VCaP (cell line): ENCODE data around the gene LHX3.

ENCODE experiments used
- H3K27ac ChIP-seq: fragments of 450-650 bp; 2 replicates; pipeline ENCODE4 v1.5.1; 2017
- TF ChIP-seq, protein P1 (sequence below): fragments of 450-650 bp; conservative IDR thresholded peaks from 2 replicates; pipeline ENCODE4 v1.5.1; 2017; ENCODE audit warnings: mild to moderate bottlenecking, moderate library complexity

Gene LHX3

DNA sequence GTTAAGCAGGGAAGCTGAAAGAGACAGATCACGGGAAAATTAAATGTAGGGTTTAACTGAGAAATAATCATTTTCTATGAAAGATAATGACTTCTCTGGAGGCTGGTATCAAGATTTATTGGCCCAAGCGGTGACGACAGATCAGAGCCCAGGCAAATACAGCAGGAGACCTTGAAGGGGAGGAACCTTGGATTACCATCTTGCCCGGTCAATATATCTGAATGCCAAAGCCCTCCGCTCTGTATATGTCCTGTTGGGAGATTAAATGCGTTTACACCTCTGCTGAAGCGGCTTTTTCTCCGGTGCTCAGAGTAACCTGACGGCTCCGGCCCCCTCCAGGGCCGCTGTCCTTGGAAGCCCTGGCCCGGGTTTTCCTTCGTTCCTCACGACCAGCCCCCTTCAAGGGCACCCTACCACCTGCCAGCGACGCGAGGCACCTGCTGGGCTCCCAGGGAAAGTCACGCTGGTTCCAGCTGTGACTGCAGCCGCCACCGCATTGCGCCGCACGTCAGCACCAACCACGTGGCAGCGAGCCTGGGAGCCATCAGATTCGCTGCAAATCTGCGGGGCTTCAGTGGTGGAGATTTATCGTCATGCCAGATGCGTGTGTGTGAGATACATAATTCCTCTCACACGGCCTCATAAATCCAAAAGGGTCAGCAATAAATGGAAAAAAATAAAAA lies 45.1 kb upstream of the LHX3 start:
- TF ChIP-seq, protein P1, sequence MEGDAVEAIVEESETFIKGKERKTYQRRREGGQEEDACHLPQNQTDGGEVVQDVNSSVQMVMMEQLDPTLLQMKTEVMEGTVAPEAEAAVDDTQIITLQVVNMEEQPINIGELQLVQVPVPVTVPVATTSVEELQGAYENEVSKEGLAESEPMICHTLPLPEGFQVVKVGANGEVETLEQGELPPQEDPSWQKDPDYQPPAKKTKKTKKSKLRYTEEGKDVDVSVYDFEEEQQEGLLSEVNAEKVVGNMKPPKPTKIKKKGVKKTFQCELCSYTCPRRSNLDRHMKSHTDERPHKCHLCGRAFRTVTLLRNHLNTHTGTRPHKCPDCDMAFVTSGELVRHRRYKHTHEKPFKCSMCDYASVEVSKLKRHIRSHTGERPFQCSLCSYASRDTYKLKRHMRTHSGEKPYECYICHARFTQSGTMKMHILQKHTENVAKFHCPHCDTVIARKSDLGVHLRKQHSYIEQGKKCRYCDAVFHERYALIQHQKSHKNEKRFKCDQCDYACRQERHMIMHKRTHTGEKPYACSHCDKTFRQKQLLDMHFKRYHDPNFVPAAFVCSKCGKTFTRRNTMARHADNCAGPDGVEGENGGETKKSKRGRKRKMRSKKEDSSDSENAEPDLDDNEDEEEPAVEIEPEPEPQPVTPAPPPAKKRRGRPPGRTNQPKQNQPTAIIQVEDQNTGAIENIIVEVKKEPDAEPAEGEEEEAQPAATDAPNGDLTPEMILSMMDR, result no peak
- H3K27ac ChIP-seq, result no peak overlapping the region

DNA sequence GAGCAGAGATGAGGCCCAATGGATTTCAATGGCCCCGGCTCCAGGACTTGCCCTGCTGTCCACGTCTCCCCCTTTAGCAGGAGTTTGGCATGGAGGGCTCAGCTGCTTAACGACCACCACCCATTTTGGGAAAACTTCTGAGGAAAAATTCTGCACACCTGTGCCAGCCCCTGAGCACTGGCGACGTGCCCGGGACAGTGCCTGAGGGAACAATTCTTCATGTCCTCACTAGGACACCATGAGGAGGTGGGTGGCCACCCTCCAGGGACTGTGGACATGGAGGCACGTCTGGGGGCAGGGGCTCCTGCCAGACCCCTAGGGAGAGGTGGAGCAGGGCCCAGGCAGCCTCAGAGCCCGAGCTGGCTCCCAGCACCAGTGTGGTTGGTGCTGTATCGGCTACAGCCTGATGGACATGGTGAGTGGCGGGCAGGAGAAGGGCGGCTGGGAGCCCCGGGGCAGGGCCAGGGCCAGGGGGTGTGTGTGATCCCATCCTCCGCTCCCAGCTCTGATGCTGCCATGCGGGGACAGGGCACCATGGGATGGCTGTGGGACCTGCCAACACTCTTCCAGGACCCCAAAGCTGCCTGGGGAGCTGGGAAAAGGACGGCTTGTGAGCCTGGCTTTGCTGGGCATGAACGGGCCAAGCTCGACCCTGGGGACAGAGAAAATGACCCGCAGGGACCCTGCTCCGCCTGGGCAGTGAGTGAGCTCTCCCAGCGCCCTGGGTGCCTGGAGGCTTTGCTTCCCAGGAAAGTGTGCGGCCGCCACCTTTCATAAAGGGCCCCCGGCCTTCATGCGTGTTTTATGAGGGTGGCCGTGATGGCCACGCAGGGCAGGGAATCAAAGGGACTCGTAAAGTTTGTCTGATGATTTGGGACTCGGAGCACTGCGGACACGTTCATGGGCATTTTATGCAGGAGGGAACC lies 44.3 kb upstream of the LHX3 start:
- H3K27ac ChIP-seq, result no peak overlapping the region
- TF ChIP-seq, protein P1, result no peak

DNA sequence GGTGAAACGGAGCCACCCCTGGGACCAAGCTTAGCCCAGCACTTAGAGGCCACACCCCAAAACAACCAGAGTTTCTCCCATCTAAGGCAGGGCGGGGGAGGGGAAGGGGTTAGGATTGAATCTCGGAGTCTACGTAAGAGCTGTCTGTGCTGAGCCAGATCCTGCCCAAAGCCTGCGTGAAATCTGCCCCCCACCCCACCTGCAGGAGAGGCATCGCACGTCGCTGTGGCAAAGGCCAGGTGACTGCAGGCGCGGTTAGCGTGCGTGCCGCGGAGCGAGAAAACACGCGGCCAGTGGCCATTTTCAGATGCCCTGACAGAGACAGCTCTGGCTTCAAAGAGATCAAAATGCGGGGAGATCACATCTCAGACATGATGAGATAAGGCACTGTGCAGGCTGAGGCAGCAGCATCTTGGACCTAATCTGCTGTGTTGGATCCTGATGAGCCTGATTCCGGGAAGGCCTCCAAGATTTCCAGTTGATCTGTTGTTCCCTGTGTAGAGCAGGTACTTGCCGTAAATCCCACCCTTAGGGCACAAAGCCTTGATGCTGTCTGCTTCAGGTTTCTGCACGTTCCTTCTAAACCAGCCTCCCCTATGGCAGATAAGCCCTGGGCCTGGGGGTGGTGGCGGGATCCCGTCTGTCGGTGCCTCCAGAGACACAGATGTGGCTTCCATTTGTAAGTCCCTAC lies 43.2 kb upstream of the LHX3 start:
- TF ChIP-seq, protein P1, result no peak
- H3K27ac ChIP-seq, result no peak overlapping the region

DNA sequence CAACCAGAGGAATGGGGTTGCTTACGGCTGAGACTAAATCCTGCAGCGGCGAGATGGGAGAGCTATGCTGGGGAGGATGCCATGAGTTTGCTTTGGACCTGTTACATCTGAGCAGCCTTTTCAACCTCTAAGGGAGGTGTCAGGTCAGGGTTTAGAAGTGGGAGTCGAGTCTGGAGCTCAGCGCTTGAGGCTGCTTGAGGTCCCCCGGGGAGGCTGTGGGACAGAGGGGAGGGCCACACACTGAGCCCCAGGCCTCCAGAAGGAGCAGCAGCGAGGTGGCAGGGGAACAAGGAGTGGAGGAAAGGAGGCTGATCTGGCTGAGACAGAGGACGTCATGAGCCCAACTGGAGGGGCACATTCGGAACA lies 42.6 kb upstream of the LHX3 start:
- TF ChIP-seq, protein P1, result no peak
- no peak overlapping the region for H3K27ac ChIP-seq

DNA sequence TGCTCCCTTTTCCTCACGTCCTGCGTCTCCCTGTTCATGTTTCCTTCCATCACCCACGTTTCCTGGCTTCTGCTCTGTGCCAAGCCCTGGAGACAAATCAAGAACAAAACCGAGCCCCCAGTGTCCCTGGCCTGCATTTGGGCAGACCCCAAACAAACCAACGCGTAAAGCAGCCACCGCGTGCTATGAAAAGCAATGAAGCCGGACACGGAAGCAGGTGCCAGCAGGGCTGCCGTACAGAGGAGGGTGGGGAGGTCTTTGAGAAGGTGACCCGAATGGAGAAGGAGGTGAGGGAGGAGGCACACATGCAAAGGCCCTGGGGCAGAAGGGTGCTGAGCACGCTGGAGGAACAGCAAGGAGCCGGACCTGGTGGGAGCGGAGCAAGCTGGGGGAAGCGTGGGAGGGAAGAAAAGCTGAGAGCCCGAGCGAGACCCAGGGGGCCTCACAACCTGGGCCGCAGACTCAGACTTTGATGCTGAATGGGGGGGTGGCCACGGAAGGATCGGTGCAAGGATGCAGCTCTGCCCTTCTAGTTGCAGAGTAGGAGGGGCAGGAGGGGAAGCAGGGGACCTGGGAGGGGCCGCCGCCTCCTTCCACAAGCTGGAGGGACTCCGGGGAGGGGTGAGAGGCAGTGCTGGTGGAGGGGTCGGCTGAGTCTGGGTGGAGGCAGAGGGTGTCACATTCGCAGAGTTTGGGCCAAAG lies 42.1 kb upstream of the LHX3 start:
- TF ChIP-seq, protein P1, result no peak
- no peak overlapping the region; the same call in 1 of the 2 replicates for H3K27ac ChIP-seq

DNA sequence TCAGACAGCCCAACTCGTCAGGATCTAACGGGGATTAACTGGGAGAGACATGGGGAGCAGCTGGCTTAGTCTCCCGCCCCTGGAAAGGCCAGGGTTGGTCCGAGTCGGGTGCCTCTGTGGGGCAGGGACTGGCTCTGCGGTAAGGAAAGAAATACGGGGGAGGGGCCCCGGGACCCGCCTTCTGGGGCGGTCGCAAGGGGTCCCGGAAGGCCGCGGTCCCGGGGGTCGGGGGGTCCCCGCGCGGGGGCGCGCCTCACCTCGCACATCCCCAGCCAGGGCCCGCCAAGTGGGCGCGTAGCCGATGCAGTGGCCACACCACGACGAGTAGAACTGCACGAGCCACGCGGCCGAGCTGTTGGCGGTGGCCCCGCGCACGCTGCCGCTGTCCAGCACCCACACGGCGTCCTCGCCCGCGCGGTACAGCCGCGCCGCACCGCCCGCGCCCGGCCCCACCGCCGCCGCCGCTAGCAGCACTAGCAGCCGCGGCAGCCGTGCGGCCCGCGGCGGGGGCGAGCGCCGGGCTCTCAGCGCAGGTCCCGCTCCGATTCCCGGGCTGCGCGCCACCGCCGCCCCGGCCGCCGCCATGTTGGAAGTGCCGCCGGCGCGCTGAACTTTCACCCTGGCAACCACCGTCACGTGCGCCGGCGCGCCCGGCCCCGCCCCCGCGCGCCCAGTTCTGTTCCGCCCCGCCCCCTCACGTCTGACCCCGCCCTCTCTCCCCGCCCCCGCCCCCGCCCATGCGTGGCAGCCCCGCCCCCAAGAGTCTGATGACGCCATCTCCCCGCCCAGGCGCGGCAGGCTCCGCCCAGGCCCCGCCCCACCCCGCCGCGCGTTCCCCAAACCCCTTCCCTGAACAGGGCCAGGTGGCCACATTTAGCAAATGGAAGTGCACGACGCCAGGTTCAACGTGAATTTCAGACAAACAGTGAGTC lies 40.6 kb upstream of the LHX3 start, which contains the start of gene QSOX2:
QSOX2 (minus strand) TSS at position 594 of the 932 bp plus-strand sequence; CDS start at position 585, 9 bp downstream.
- peak within 1 kb of the TSS; percentile 81 for H3K27ac ChIP-seq
- TF ChIP-seq, protein P1, result no peak
